Measurements from ENCODE around the gene LYRM4.
A peak's percentile ranks its signal among the peaks of the same experiment; 100 is the strongest.

The LYRM4 gene

DNA sequence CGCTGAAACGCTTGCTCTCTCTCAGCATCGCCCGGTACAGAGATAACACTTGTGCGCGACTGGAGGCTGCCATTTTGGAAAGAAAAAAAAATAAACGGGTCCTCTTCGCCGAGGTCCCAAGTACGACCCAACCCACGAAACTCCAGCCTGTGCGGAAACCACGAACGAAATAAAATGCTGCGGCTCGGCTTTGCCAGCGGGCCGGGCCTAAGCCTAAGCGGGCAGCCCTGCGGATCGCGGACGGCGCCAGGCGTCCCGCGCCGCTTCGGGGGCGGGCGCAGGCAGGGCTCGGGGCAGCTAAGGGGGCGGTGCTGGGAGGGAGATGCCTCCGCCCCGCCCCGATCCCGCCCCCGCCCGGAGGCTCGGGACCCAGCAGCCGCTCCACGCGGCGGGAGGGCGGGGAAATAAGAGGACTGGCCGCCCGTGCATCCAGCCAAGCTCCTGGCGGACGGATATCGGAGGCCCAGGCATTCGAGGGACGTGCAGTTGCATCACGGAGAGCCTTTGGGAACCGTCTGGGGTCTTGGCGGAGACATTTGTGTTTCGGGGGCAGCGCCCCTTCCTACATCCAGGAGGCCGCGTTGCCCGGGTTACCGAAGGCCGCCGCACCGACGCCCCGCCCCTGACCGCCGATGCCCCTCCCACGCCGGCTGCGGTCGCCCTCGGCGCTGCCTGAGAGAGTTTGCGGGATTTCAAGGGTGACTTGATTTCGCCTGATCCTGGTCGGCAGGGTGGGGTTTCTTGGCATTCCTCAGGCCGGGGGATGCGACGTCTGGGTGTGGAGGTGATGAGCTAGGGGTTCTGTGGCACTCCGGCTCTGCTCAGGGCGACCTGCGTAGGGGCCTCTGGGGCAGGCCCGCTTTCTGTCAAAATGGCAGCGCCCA is at the start of gene LYRM4, which contains the start of gene FARS2:
TSS of gene LYRM4 (minus strand) at position 290 of the 884 bp plus-strand sequence. CDS start at position 73, 217 bp downstream.
TSS of gene FARS2 (plus strand) at position 853 of the 884 bp plus-strand sequence.
- Histone ChIP-seq H3K79me2 (ENCODE audit: insufficient read depth, low read length) (peaks cover 73% of the 10 kb centered on the region), H3K9me3 (ENCODE audit: insufficient read depth, low read length) (no peaks in the 10 kb centered on the region), H3K9me2 (replicated peaks; ENCODE audit: insufficient read depth, low read length) (no peaks in the 10 kb centered on the region), H3K4me2 (ENCODE audit: low read depth, low read length, poor library complexity, severe bottlenecking) (peak within 1 kb of the TSS; percentile 71), H3K27ac (ENCODE audit: low read depth, low read length) (peak within 1 kb of the TSS; percentile 86), H3K9ac (ENCODE audit: low read length) (peak within 1 kb of the TSS; percentile 73), H3K36me3 (ENCODE audit: low read length) (peaks cover 9% of the 10 kb centered on the region; the same call in 1 of the 2 replicates), H4K20me1 (ENCODE audit: low read depth, low read length) (no peaks in the 10 kb centered on the region), H3K27me3 (ENCODE audit: low read length) (no peaks in the 10 kb centered on the region), H3K4me3 (ENCODE audit: insufficient read depth, low read length, poor library complexity, severe bottlenecking) (peak within 1 kb of the TSS; percentile 83), H2AFZ (ENCODE audit: low read depth, low read length, severe bottlenecking) (peak within 1 kb of the TSS; percentile 82), H3F3A (ENCODE audit: insufficient read depth) (peaks cover 5% of the 10 kb centered on the region)
- no peak for TF ChIP-seq CTCF (IDR thresholded peaks at IDR 0.05; ENCODE audit: insufficient read depth, low read length, poor library complexity, severe bottlenecking)
- no peak for TF ChIP-seq EZH2phosphoT487 (conservative IDR thresholded peaks at IDR 0.05; ENCODE audit: low read length)

DNA sequence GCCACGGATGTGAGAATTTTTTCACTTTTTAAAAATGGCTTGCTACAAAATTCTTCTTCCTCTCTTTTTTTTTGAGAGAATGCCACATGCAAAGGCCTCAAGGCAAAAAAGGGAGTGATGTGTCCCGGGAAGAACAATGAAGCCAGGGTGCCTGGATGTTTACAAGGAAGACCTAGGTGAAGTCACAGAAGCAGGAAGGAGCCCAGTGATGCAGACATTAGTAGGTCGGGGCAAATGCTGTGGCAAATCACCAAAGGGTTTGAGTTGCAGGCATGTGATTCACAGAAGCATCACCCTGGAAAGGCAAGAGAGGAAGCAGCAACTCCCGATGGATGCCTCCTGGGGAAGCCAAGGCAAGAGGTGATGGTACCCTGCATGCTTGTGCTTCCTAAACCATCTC is 47.3 kb upstream of the LYRM4 start:
- Histone ChIP-seq H3K9me3 (ENCODE audit: insufficient read depth, low read length) (no peaks in the 10 kb centered on the region), H3K36me3 (ENCODE audit: low read length) (no peaks in the 10 kb centered on the region), H2AFZ (ENCODE audit: low read depth, low read length, severe bottlenecking) (no peak overlapping the region), H3K9ac (ENCODE audit: low read length) (no peak overlapping the region), H3K9me2 (replicated peaks; ENCODE audit: insufficient read depth, low read length) (no peaks in the 10 kb centered on the region), H3K4me3 (ENCODE audit: insufficient read depth, low read length, poor library complexity, severe bottlenecking) (no peak overlapping the region), H3K27me3 (ENCODE audit: low read length) (no peaks in the 10 kb centered on the region), H3K27ac (ENCODE audit: low read depth, low read length) (no peak overlapping the region), H3K4me2 (ENCODE audit: low read depth, low read length, poor library complexity, severe bottlenecking) (no peak overlapping the region), H3F3A (ENCODE audit: insufficient read depth) (no peaks in the 10 kb centered on the region), H3K79me2 (ENCODE audit: insufficient read depth, low read length) (no peaks in the 10 kb centered on the region), H4K20me1 (ENCODE audit: low read depth, low read length) (peaks cover 65% of the 10 kb centered on the region)
- TF ChIP-seq CTCF (IDR thresholded peaks at IDR 0.05; ENCODE audit: insufficient read depth, low read length, poor library complexity, severe bottlenecking) (no peak), EZH2phosphoT487 (conservative IDR thresholded peaks at IDR 0.05; ENCODE audit: low read length) (no peak)

DNA sequence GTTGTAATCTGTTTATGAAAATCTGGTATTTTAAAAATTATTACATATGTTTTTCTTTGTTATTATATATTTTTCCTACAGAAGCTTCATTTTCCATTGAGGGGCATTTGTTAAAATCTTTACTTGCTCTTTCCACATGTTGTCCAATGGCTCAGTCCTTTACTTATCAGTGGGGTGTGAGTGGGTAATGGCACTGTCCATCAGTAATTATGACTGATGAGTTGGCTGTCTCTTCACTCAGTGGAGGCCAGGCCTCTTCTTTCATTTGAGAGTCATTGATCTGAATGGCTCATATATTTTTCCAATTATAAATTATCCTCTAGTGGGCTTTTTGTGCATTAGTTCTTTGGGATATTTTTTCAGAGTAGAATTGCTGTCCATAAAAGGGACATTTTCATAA is 46.3 kb upstream of the LYRM4 start:
- TF ChIP-seq CTCF (IDR thresholded peaks at IDR 0.05; ENCODE audit: insufficient read depth, low read length, poor library complexity, severe bottlenecking) (no peak), EZH2phosphoT487 (conservative IDR thresholded peaks at IDR 0.05; ENCODE audit: low read length) (no peak)

More for the DNA sequence above, 46.3 kb upstream of the LYRM4 start:
- Histone ChIP-seq H3K4me2 (ENCODE audit: low read depth, low read length, poor library complexity, severe bottlenecking) (no peak overlapping the region), H3K27me3 (ENCODE audit: low read length) (no peaks in the 10 kb centered on the region; the same call in 1 of the 2 replicates), H3F3A (ENCODE audit: insufficient read depth) (no peaks in the 10 kb centered on the region), H2AFZ (ENCODE audit: low read depth, low read length, severe bottlenecking) (no peak overlapping the region), H4K20me1 (ENCODE audit: low read depth, low read length) (peaks cover 68% of the 10 kb centered on the region), H3K79me2 (ENCODE audit: insufficient read depth, low read length) (no peaks in the 10 kb centered on the region), H3K4me3 (ENCODE audit: insufficient read depth, low read length, poor library complexity, severe bottlenecking) (no peak overlapping the region), H3K9ac (ENCODE audit: low read length) (no peak overlapping the region), H3K27ac (ENCODE audit: low read depth, low read length) (no peak overlapping the region), H3K9me3 (ENCODE audit: insufficient read depth, low read length) (no peaks in the 10 kb centered on the region), H3K9me2 (replicated peaks; ENCODE audit: insufficient read depth, low read length) (no peaks in the 10 kb centered on the region), H3K36me3 (ENCODE audit: low read length) (no peaks in the 10 kb centered on the region)

Data from SU-DHL-6 (cell line).